Liver (tissue), 9 donors: ENCODE results near the gene ACP5. TPM values are rescaled to one million over a fixed set of nuclear protein-coding genes. Genes with fewer than 3 reads are reported as not detected.

ENCODE experiments used
- DNase-seq: peaks from one replicate; pipeline ENCODE4 v3.0.0-alpha.2; 2017; ENCODE audit warnings: low spot score
- H3K27ac ChIP-seq, 2 donors: one replicate each; pipeline ENCODE4 v1.7.0; 2013; ENCODE audit warnings: inconsistent platforms in 2 of 2, low read length in 2 of 2, control low read depth in 1 of 2, low read depth in 1 of 2, mild to moderate bottlenecking in 1 of 2
- H3K27me3 ChIP-seq, 4 donors: one replicate each; pipeline versions ENCODE4 v1.6.1 to v1.7.0; 2013; ENCODE audit warnings: low read length in 3 of 4, inconsistent platforms in 1 of 4, mild to moderate bottlenecking in 1 of 4, moderate library complexity in 1 of 4; ENCODE audit not compliant: control insufficient read depth in 4 of 4, insufficient read depth in 4 of 4
- H3K36me3 ChIP-seq, 4 donors: one replicate each; pipeline versions ENCODE4 v1.6.1 to v1.7.0; 2013; ENCODE audit warnings: low read length in 3 of 4, mild to moderate bottlenecking in 3 of 4, low read depth in 1 of 4, moderate library complexity in 1 of 4; ENCODE audit not compliant: control insufficient read depth in 4 of 4, insufficient read depth in 3 of 4
- H3K4me1 ChIP-seq, 4 donors: one replicate each; pipeline versions ENCODE4 v1.6.1 to v1.7.0; 2013; ENCODE audit warnings: low read length in 3 of 4, mild to moderate bottlenecking in 3 of 4, moderate library complexity in 1 of 4; ENCODE audit not compliant: control insufficient read depth in 4 of 4, insufficient read depth in 4 of 4
- H3K4me3 ChIP-seq, 3 donors: one replicate each; pipeline versions ENCODE4 v1.6.1 to v1.7.0; 2013; ENCODE audit warnings: low read length in 3 of 3, control low read depth in 1 of 3, low read depth in 1 of 3, mild to moderate bottlenecking in 1 of 3
- H3K9ac ChIP-seq, 2 donors: one replicate each; pipeline ENCODE4 v1.7.0; 2013; ENCODE audit warnings: low read length in 2 of 2, mild to moderate bottlenecking in 2 of 2, moderate library complexity in 2 of 2, control low read depth in 1 of 2, low read depth in 1 of 2
- H3K9me3 ChIP-seq, 4 donors: one replicate each; pipeline versions ENCODE4 v1.6.1 to v1.7.0; 2013; ENCODE audit warnings: low read length in 3 of 4; ENCODE audit not compliant: control insufficient read depth in 4 of 4
- ATF3 ChIP-seq: IDR thresholded peaks from 2 replicates; pipeline ENCODE4 v1.6.1; 2016; ENCODE audit warnings: antibody characterized with exemption
- EGR1 ChIP-seq, 2 donors: IDR thresholded peaks; 2 replicates each; pipeline ENCODE4 v1.6.1; 2016 to 2018; ENCODE audit warnings: antibody characterized with exemption in 2 of 2, low read depth in 2 of 2
- FOXA2 ChIP-seq: IDR thresholded peaks from 2 replicates; pipeline ENCODE4 v1.6.1; 2016; ENCODE audit warnings: antibody characterized with exemption
- GABPA ChIP-seq, 2 donors: IDR thresholded peaks in 1 of 2; conservative IDR thresholded peaks in 1 of 2; 2 replicates each; pipeline ENCODE4 v1.6.1; 2016; ENCODE audit warnings: antibody characterized with exemption in 2 of 2, mild to moderate bottlenecking in 1 of 2, moderate library complexity in 1 of 2
- HNF4A ChIP-seq, 2 donors: conservative IDR thresholded peaks; 2 replicates each; pipeline ENCODE4 v1.6.1; 2016; ENCODE audit warnings: antibody characterized with exemption in 2 of 2, mild to moderate bottlenecking in 2 of 2
- HNF4G ChIP-seq: IDR thresholded peaks from 2 replicates; pipeline ENCODE4 v1.6.1; 2016; ENCODE audit warnings: antibody characterized with exemption
- JUND ChIP-seq, 2 donors: IDR thresholded peaks; 2 replicates each; pipeline ENCODE4 v1.6.1; 2016; ENCODE audit warnings: antibody characterized with exemption in 2 of 2
- NR2F2 ChIP-seq: IDR thresholded peaks from 2 replicates; pipeline ENCODE4 v1.6.1; 2016; ENCODE audit warnings: antibody characterized with exemption
- RAD21 ChIP-seq, 2 donors: IDR thresholded peaks; 2 replicates each; pipeline ENCODE4 v1.6.1; 2016; ENCODE audit warnings: antibody characterized with exemption in 2 of 2, mild to moderate bottlenecking in 2 of 2
- REST ChIP-seq: IDR thresholded peaks from 2 replicates; pipeline ENCODE4 v1.6.1; 2016; ENCODE audit warnings: antibody characterized with exemption, mild to moderate bottlenecking
- SP1 ChIP-seq: IDR thresholded peaks from 2 replicates; pipeline ENCODE4 v1.6.1; 2018; ENCODE audit warnings: antibody characterized with exemption, mild to moderate bottlenecking
- TAF1 ChIP-seq: conservative IDR thresholded peaks from 2 replicates; pipeline ENCODE4 v1.6.1; 2016; ENCODE audit warnings: antibody characterized with exemption, mild to moderate bottlenecking
- YY1 ChIP-seq: IDR thresholded peaks from 2 replicates; pipeline ENCODE4 v1.6.1; 2016; ENCODE audit warnings: antibody characterized with exemption, mild to moderate bottlenecking
- ZBTB33 ChIP-seq: IDR thresholded peaks from 2 replicates; pipeline ENCODE4 v1.6.1; 2016; ENCODE audit warnings: antibody characterized with exemption
- WGBS: extraction: QIAGEN DNeasy Blood & Tissue Kit; methylation state at CpG from one replicate; pipeline ENCODE4 v1.1.7; 2013; 5-methylcytosine and 5-hydroxymethylcytosine counted together
- polyA plus RNA-seq, 2 donors: library from polyadenylated mRNA; stranded (reverse) in 1 of 2; unstranded in 1 of 2; fragments of 200-250 nt in 1 of 2; fragments of >200 nt in 1 of 2; fragmentation: Nextera tagmentation in 1 of 2; extraction: Ambion mirVana in 1 of 2; gene quantifications; one replicate each; pipeline versions ENCODE4 v1.2.1 to v1.2.3, GENCODE V29; 2013 to 2015
- total RNA-seq, 2 donors: library from RNA; depleted of rRNA; stranded (reverse); fragments of >200 nt; gene quantifications; one replicate each; pipeline ENCODE4 v1.2.3, GENCODE V29; 2014
- donor health status: healthy.
- donor health status: healthy.
- donor health status: healthy.
- donor health status: healthy.
- donor health status: healthy.

Gene ACP5
- total and polyA plus RNA-seq, 4 donors: 18.6 to 30.5 (median 23.8) TPM

GRCh38 chr19:11617180-11618062, 40.0 kb upstream of the ACP5 start:
- H3K9me3 ChIP-seq: peaks cover 19 to 24% (median 21%) of the 10 kb centered on the region in 4 donors

GRCh38 chr19:11612816-11613511, 35.5 kb upstream of the ACP5 start:
- no peak overlapping the region for H3K27ac ChIP-seq
- H3K9me3 ChIP-seq: peaks cover 13 to 19% (median 17%) of the 10 kb centered on the region in 4 donors
- no peak for DNase-seq
- no peaks in the 10 kb centered on the region for H3K27me3 ChIP-seq
- 98% methylated on average over 5 of the region's 5 CpGs for WGBS
- TF ChIP-seq EGR1 (IDR thresholded peaks at IDR 0.05; ENCODE audit: low read depth in 2 of 2): no peak
- TF ChIP-seq HNF4A (conservative IDR thresholded peaks at IDR 0.05): no peak
- peak in 1 of 2 donors; percentile 35 for TF ChIP-seq RAD21 (IDR thresholded peaks at IDR 0.05)
- TF ChIP-seq REST: no peak
- H3K4me1 ChIP-seq: no peaks in the 10 kb centered on the region
- no peak overlapping the region for H3K4me3 ChIP-seq
- H3K9ac ChIP-seq: no peak overlapping the region
- peaks cover 13 to 34% (median 28%) of the 10 kb centered on the region in 4 donors for H3K36me3 ChIP-seq

More at GRCh38 chr19:11617180-11618062, 40.0 kb upstream of the ACP5 start:
- WGBS: 98% methylated on average over 19 of the region's 19 CpGs
- Histone ChIP-seq H3K9ac (no peak overlapping the region), H3K36me3 (peaks cover 13 to 57% (median 50%) of the 10 kb centered on the region in 4 donors), H3K27me3 (no peaks in the 10 kb centered on the region), H3K4me3 (peak overlapping the region in 2 of 3 donors; percentile 37 to 46), H3K4me1 (no peaks in the 10 kb centered on the region), H3K27ac (no peak overlapping the region)
- DNase-seq: no peak
- TF ChIP-seq FOXA2 (no peak), EGR1 (IDR thresholded peaks at IDR 0.05; ENCODE audit: low read depth in 2 of 2) (no peak), ATF3 (no peak), YY1 (no peak), ZBTB33 (no peak), TAF1 (no peak), HNF4G (no peak), NR2F2 (no peak), GABPA (IDR thresholded peaks at IDR 0.05 in 1 of 2, conservative IDR thresholded peaks at IDR 0.05 in 1 of 2) (no peak), SP1 (no peak), JUND (IDR thresholded peaks at IDR 0.05) (no peak)
